GM12878 (cell line): Measurements from ENCODE around the gene MAP3K5. TPM values are rescaled to one million over a fixed set of nuclear protein-coding genes. Genes with fewer than 3 reads are reported as not detected.

Experiments
- ATAC-seq: fragments of 200-7000 bp; cut with Tn5 transposase; 3 replicates; pipeline ENCODE4 v1.9.1; 2020; ENCODE audit warnings: mild to moderate bottlenecking, moderate library complexity
- BruUV-seq: library from RNA; stranded (reverse); fragments of 400-500 nt; replicated peaks from 2 replicates; lab custom pipeline; 2021; lab: Mats Ljungman, UMichigan
- CTCF ChIA-PET: fragments of 300-600 bp; sonication (Branson Sonifier 250); formaldehyde crosslinking; extraction: SDS; loops from one replicate; lab custom pipeline; 2021; ENCODE audit warnings: inconsistent platforms; lab: Yijun Ruan, JAX
- POLR2A ChIA-PET: fragments of 350-600 bp; formaldehyde crosslinking; extraction: SDS; loops from one replicate; lab custom pipeline; 2021; ENCODE audit warnings: inconsistent platforms; lab: Charles Lee
- RAD21 ChIA-PET: fragments of 300-600 bp; sonication (Branson Sonifier 250); formaldehyde crosslinking; loops from one replicate; lab custom pipeline; 2023; ENCODE audit warnings: antibody characterized with exemption; ENCODE audit not compliant: unreplicated experiment; lab: Charles Lee
- SMC1A ChIA-PET: fragments of 300-600 bp; sonication (Branson Sonifier 250); formaldehyde crosslinking; loops from one replicate; lab custom pipeline; 2023; ENCODE audit not compliant: unreplicated experiment, uncharacterized antibody; lab: Charles Lee
- DNase-seq: peaks from one replicate; pipeline ENCODE4 v3.0.0-alpha.2; 2011; ENCODE audit warnings: low read depth, low spot score
- FAIRE-seq: peaks from 3 replicates; lab custom pipeline; 2011; peaks lifted over from hg19 to GRCh38; lab: Jason Lieb, UNC
- H2AFZ ChIP-seq: 2 replicates; pipeline ENCODE4 v1.6.0; 2011; ENCODE audit warnings: low read depth, low read length, control low read depth; ENCODE audit not compliant: control insufficient read depth
- H3K27ac ChIP-seq: 2 replicates; pipeline ENCODE4 v1.5.1; 2011; ENCODE audit warnings: control low read depth; ENCODE audit not compliant: control insufficient read depth, insufficient read depth
- H3K27me3 ChIP-seq, 2 experiments: replicated peaks in 1 of 2; 2 replicates each; pipeline versions ENCODE4 v1.6.0 to v1.6.1; 2011; ENCODE audit warnings: low read length in 1 of 2; ENCODE audit not compliant: control insufficient read depth in 2 of 2, insufficient read depth in 2 of 2
- H3K36me3 ChIP-seq, 2 experiments: 2 replicates each; pipeline ENCODE4 v1.5.1; 2011; ENCODE audit warnings: low read length in 1 of 2; ENCODE audit not compliant: control insufficient read depth in 2 of 2, insufficient read depth in 2 of 2
- H3K4me1 ChIP-seq: 2 replicates; pipeline ENCODE4 v1.6.1; 2011; ENCODE audit warnings: mild to moderate bottlenecking, low read length, moderate library complexity, mixed read lengths; ENCODE audit not compliant: control insufficient read depth, insufficient read depth
- H3K4me2 ChIP-seq: 2 replicates; pipeline ENCODE4 v1.6.0; 2011; ENCODE audit warnings: control low read depth; ENCODE audit not compliant: control insufficient read depth, insufficient read depth
- H3K4me3 ChIP-seq: fragments of 200-600 bp; sonication (generic); 2 replicates; pipeline ENCODE4 v1.5.1; 2016
- H3K79me2 ChIP-seq: 2 replicates; pipeline ENCODE4 v1.6.0; 2011; ENCODE audit warnings: low read length; ENCODE audit not compliant: control insufficient read depth, insufficient read depth
- H3K9ac ChIP-seq: 2 replicates; pipeline ENCODE4 v1.8.0; 2011; ENCODE audit warnings: low read length, control low read depth, mixed read lengths; ENCODE audit not compliant: control insufficient read depth, insufficient read depth
- H3K9me3 ChIP-seq: replicated peaks from 3 replicates; pipeline ENCODE4 v1.5.1; 2011; ENCODE audit warnings: mild to moderate bottlenecking, low read length; ENCODE audit not compliant: control insufficient read depth, insufficient read depth
- H4K20me1 ChIP-seq: 2 replicates; pipeline ENCODE4 v1.6.0; 2011; ENCODE audit not compliant: control insufficient read depth, insufficient read depth
- CHD2 ChIP-seq: IDR thresholded peaks from 2 replicates; pipeline ENCODE4 v1.6.1; 2011; ENCODE audit warnings: low read depth, low read length, improper control_type of control experiment, borderline replicate concordance
- IKZF2 ChIP-seq, 2 experiments: fragments of 450-650 bp; IDR thresholded peaks; 2 replicates each; pipeline ENCODE4 v1.6.1; 2017; ENCODE audit warnings: mild to moderate bottlenecking in 2 of 2, moderate library complexity in 2 of 2
- MAX ChIP-seq: IDR thresholded peaks from 2 replicates; pipeline ENCODE4 v1.6.1; 2012; ENCODE audit warnings: low read depth, low read length, improper control_type of control experiment
- MLLT1 ChIP-seq: fragments of 450-650 bp; IDR thresholded peaks from 2 replicates; pipeline ENCODE4 v1.6.1; 2016; ENCODE audit warnings: mild to moderate bottlenecking
- NBN ChIP-seq: fragments of 450-650 bp; IDR thresholded peaks from 2 replicates; pipeline ENCODE4 v1.6.1; 2016
- NR2C2 ChIP-seq: IDR thresholded peaks from 2 replicates; pipeline ENCODE4 v1.6.1; 2011; ENCODE audit warnings: borderline replicate concordance, low read depth; ENCODE audit not compliant: control insufficient read depth, insufficient read length
- POLR2AphosphoS5 ChIP-seq: IDR thresholded peaks from 2 replicates; pipeline ENCODE4 v1.6.1; 2011; ENCODE audit warnings: mild to moderate bottlenecking, low read length, inconsistent platforms
- USF1 ChIP-seq: IDR thresholded peaks from 2 replicates; pipeline ENCODE4 v1.6.1; 2011; ENCODE audit warnings: borderline replicate concordance, low read depth, mild to moderate bottlenecking, moderate library complexity, mixed read lengths, low read length; ENCODE audit not compliant: insufficient read depth; ENCODE audit errors: extremely low read length
- ZBTB11 ChIP-seq: fragments of 450-650 bp; formaldehyde crosslinking; IDR thresholded peaks from 2 replicates; pipeline ENCODE4 v1.5.0; 2022; ENCODE audit warnings: mild to moderate bottlenecking, missing genetic modification characterization
- ZNF207 ChIP-seq: fragments of 450-650 bp; IDR thresholded peaks from 2 replicates; pipeline ENCODE4 v1.6.1; 2014; ENCODE audit warnings: antibody characterized with exemption, mild to moderate bottlenecking, borderline replicate concordance
- ZNF217 ChIP-seq: fragments of 450-650 bp; IDR thresholded peaks from 2 replicates; pipeline ENCODE4 v1.6.1; 2017; ENCODE audit warnings: antibody characterized with exemption, mild to moderate bottlenecking
- ZNF24 ChIP-seq: fragments of 450-650 bp; IDR thresholded peaks from 2 replicates; pipeline ENCODE4 v1.6.1; 2017; ENCODE audit warnings: antibody characterized with exemption, mild to moderate bottlenecking
- ZNF384 ChIP-seq: IDR thresholded peaks from 2 replicates; pipeline ENCODE4 v1.6.1; 2012; ENCODE audit warnings: low read depth, mild to moderate bottlenecking, low read length, improper control_type of control experiment, borderline replicate concordance
- WGBS: methylation state at CpG from one replicate; pipeline ENCODE4 v1.1.6; 2016; ENCODE audit warnings: low lambda C conversion rate; ENCODE audit not compliant: insufficient replicate concordance, insufficient coverage; ENCODE audit errors: missing lambda C conversion rate; 5-methylcytosine and 5-hydroxymethylcytosine counted together
- in situ Hi-C: fragments of 300-500 bp; cut with MboI; formaldehyde crosslinking; loops from 9 replicates; pipeline ENCODE4 v1.14.3; 2018; ENCODE audit warnings: mixed read lengths
- intact Hi-C: fragments of 100-400 bp; cut with micrococcal nuclease; formaldehyde crosslinking; loops from one replicate; pipeline ENCODE4 v1.14.2; 2022; ENCODE audit not compliant: unreplicated experiment
- polyA plus RNA-seq, 11 experiments: library from polyadenylated mRNA; depleted of rRNA in 4 of 11; unstranded in 6 of 11; stranded (reverse) in 5 of 11; fragments of >200 nt; fragmentation: Nextera tagmentation in 4 of 11; fragmentation: Illumina TruSeq in 1 of 11; extraction: Ambion mirVana in 4 of 11; extraction: Trizol in 1 of 11; gene quantifications; 1 replicate in 1 of 11; 2 replicates in 10 of 11; pipeline versions ENCODE4 v1.2.1 to v1.2.3, GENCODE V29; 2011 to 2016; ENCODE audit warnings: inconsistent platforms in 2 of 11, missing spikeins in 2 of 11, low read depth in 1 of 11
- total RNA-seq, 4 experiments: library from RNA; depleted of rRNA in 3 of 4; stranded (reverse); fragments of >200 nt in 3 of 4; fragmentation: Illumina TruSeq in 1 of 4; extraction: Trizol in 1 of 4; gene quantifications; 2 replicates each; pipeline versions ENCODE4 v1.2.1 to v1.2.3, GENCODE V29; 2013 to 2021
- TF ChIP-seq, protein P1 (sequence below), 3 experiments: IDR thresholded peaks in 2 of 3; conservative IDR thresholded peaks in 1 of 3; 2 replicates each; pipeline ENCODE4 v1.5.1; 2011; ENCODE audit warnings: low read depth in 3 of 3, low read length in 3 of 3, mild to moderate bottlenecking in 3 of 3, control low read depth in 2 of 3, moderate library complexity in 2 of 3, inconsistent platforms in 1 of 3, mixed read lengths in 1 of 3; ENCODE audit not compliant: control insufficient read depth in 2 of 3, insufficient read depth in 1 of 3; ENCODE audit errors: extremely low read depth in 1 of 3

The MAP3K5 gene
- total and polyA plus RNA-seq, 10 of the 15 experiments (the other 5 are each of a cell fraction or from before 2014, with no cell fraction given) = 5.4 to 34.3 (median 26.4) TPM

DNA sequence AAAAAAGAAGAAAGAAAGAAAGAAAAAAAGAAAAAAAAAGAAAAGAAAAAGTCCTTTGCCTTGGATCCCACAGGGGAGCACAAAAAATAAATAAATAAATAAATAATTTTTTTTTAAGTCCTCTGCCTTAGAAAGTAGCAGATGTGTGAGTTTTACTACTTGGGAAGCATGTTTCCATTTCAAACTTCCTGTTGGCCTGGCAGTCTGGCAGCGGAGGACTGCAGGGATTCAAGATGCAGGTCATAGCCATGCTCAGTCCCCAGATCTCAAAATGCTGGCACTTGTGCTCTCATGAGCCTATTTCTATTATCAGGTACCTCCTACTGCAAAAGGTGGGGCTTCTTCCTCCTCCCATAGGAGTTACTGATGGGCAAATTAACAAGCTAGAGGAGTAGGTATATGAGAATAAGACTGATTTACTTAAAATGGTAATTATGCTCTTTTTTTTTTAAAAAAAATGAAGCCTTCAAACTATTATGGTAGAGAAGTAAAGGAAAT, 187.9 kb downstream of the MAP3K5 start (continued):
- no peak for TF ChIP-seq ZNF384
- no peak for TF ChIP-seq POLR2AphosphoS5
- TF ChIP-seq, protein P1, sequence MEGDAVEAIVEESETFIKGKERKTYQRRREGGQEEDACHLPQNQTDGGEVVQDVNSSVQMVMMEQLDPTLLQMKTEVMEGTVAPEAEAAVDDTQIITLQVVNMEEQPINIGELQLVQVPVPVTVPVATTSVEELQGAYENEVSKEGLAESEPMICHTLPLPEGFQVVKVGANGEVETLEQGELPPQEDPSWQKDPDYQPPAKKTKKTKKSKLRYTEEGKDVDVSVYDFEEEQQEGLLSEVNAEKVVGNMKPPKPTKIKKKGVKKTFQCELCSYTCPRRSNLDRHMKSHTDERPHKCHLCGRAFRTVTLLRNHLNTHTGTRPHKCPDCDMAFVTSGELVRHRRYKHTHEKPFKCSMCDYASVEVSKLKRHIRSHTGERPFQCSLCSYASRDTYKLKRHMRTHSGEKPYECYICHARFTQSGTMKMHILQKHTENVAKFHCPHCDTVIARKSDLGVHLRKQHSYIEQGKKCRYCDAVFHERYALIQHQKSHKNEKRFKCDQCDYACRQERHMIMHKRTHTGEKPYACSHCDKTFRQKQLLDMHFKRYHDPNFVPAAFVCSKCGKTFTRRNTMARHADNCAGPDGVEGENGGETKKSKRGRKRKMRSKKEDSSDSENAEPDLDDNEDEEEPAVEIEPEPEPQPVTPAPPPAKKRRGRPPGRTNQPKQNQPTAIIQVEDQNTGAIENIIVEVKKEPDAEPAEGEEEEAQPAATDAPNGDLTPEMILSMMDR (IDR thresholded peaks at IDR 0.05 in 2 of 3, conservative IDR thresholded peaks at IDR 0.05 in 1 of 3; ENCODE audit: control insufficient read depth in 2 of 3, extremely low read depth in 1 of 3, insufficient read depth in 1 of 3, low read depth in 3 of 3, low read length in 3 of 3) = no peak
- TF ChIP-seq IKZF2 (IDR thresholded peaks at IDR 0.05) = no peak
- TF ChIP-seq ZNF217 = no peak

- ATAC-seq (no peak), DNase-seq (no peak), FAIRE-seq (no peak)
- no peaks in the 10 kb centered on the region for H3K79me2 ChIP-seq
- H4K20me1 ChIP-seq = no peaks in the 10 kb centered on the region
- no peak overlapping the region for H2AFZ ChIP-seq
- intact Hi-C loops (no loop called here), in situ Hi-C loops (no loop called here)
- WGBS = 95% methylated on average over 3 of the region's 3 CpGs
- H3K4me3 ChIP-seq = no peak overlapping the region
- H3K9ac ChIP-seq = no peak overlapping the region
- no peaks in the 10 kb centered on the region for H3K27me3 ChIP-seq
- H3K9me3 ChIP-seq = no peaks in the 10 kb centered on the region
- ChIA-PET SMC1A (interaction anchor here (0.8 to 2.5 kb wide), 7 partner anchors 11 to 201 kb away, joined by 3 to 9 read pairs (median 3); no protein-coding TSS in a partner anchor), POLR2A (no interaction called here), CTCF (interaction anchor here (1.1 to 1.7 kb wide), 5 partner anchors 12 to 44 kb away, joined by 3 to 11 read pairs (median 5); no protein-coding TSS in a partner anchor), RAD21 (no interaction called here)
- no peak overlapping the region for H3K4me2 ChIP-seq
- peaks cover 8 to 52% of the 10 kb centered on the region in 2 experiments for H3K36me3 ChIP-seq
- H3K27ac ChIP-seq = no peak overlapping the region
- H3K4me1 ChIP-seq = no peaks in the 10 kb centered on the region
- no TSS peak for BruUV-seq
- no peak for TF ChIP-seq CHD2
- TF ChIP-seq ZNF24 = no peak
- TF ChIP-seq ZNF207 = no peak
- TF ChIP-seq MAX = no peak
- TF ChIP-seq USF1 = no peak
- no peak for TF ChIP-seq MLLT1
- no peak for TF ChIP-seq ZBTB11 (CRISPR knock-in tag)
- no peak for TF ChIP-seq NBN
- no peak for TF ChIP-seq NR2C2
These were observed 191.5 kb downstream of the MAP3K5 start for GRCh38 chr6:136600818-136601217.
